ENCODE data around the gene RASSF1.
A peak's percentile ranks its signal among the peaks of the same experiment; 100 is the strongest.

RASSF1 gene

GRCh38 chr3:50295553-50296431 is 44.8 kb downstream of the RASSF1 start:
- H3K4me1 ChIP-seq (ENCODE audit: insufficient read depth, low read length) = peaks cover 39% of the 10 kb centered on the region
- no peak overlapping the region for H3K4me3 ChIP-seq (ENCODE audit: low read depth in 1 of 2, low read length in 2 of 2)
- no peaks in the 10 kb centered on the region for H3K9me3 ChIP-seq (ENCODE audit: low read length)
- H3K36me3 ChIP-seq (ENCODE audit: insufficient read depth, low read length) = no peaks in the 10 kb centered on the region
- H3K9ac ChIP-seq (ENCODE audit: low read length) = no peak overlapping the region
- no peaks in the 10 kb centered on the region for H3K27me3 ChIP-seq (ENCODE audit: control insufficient read depth in 1 of 2, insufficient read depth in 2 of 2, low read length in 2 of 2)
- no peak overlapping the region for H3K27ac ChIP-seq (ENCODE audit: low read depth, low read length)

GRCh38 chr3:50294492-50295403 is 45.9 kb downstream of the RASSF1 start:
- Histone ChIP-seq H3K4me3 (ENCODE audit: low read depth in 1 of 2, low read length in 2 of 2) (no peak overlapping the region), H3K27me3 (ENCODE audit: control insufficient read depth in 1 of 2, insufficient read depth in 2 of 2, low read length in 2 of 2) (no peaks in the 10 kb centered on the region), H3K4me1 (ENCODE audit: insufficient read depth, low read length) (peaks cover 36% of the 10 kb centered on the region), H3K9ac (ENCODE audit: low read length) (no peak overlapping the region), H3K27ac (ENCODE audit: low read depth, low read length) (no peak overlapping the region), H3K36me3 (ENCODE audit: insufficient read depth, low read length) (peaks cover 8% of the 10 kb centered on the region), H3K9me3 (ENCODE audit: low read length) (no peaks in the 10 kb centered on the region)

GRCh38 chr3:50294089-50294488 is 46.5 kb downstream of the RASSF1 start:
- Histone ChIP-seq H3K4me3 (ENCODE audit: low read depth in 1 of 2, low read length in 2 of 2) (no peak overlapping the region), H3K36me3 (ENCODE audit: insufficient read depth, low read length) (peaks cover 15% of the 10 kb centered on the region), H3K4me1 (ENCODE audit: insufficient read depth, low read length) (peaks cover 35% of the 10 kb centered on the region), H3K9ac (ENCODE audit: low read length) (no peak overlapping the region), H3K27me3 (ENCODE audit: control insufficient read depth in 1 of 2, insufficient read depth in 2 of 2, low read length in 2 of 2) (no peaks in the 10 kb centered on the region), H3K9me3 (ENCODE audit: low read length) (no peaks in the 10 kb centered on the region), H3K27ac (ENCODE audit: low read depth, low read length) (no peak overlapping the region)

- peaks cover 23% of the 10 kb centered on the region for H3K36me3 ChIP-seq (ENCODE audit: insufficient read depth, low read length)
- H3K9me3 ChIP-seq (ENCODE audit: low read length) = no peaks in the 10 kb centered on the region
- peak overlapping the region; percentile 64 for H3K27ac ChIP-seq (ENCODE audit: low read depth, low read length)
- no peaks in the 10 kb centered on the region for H3K27me3 ChIP-seq (ENCODE audit: control insufficient read depth in 1 of 2, insufficient read depth in 2 of 2, low read length in 2 of 2)
- H3K9ac ChIP-seq (ENCODE audit: low read length) = peak overlapping the region; percentile 76
- H3K4me1 ChIP-seq (ENCODE audit: insufficient read depth, low read length) = peaks cover 29% of the 10 kb centered on the region
- H3K4me3 ChIP-seq (ENCODE audit: low read depth in 1 of 2, low read length in 2 of 2) = peak overlapping the region in 1 of 2 donors; percentile 49
These were observed 47.4 kb downstream of the RASSF1 start for GRCh38 chr3:50293079-50293801.

- Histone ChIP-seq H3K9me3 (ENCODE audit: low read length) (no peaks in the 10 kb centered on the region), H3K4me1 (ENCODE audit: insufficient read depth, low read length) (peaks cover 25% of the 10 kb centered on the region), H3K9ac (ENCODE audit: low read length) (peak within 1 kb of the TSS; percentile 82), H3K36me3 (ENCODE audit: insufficient read depth, low read length) (peaks cover 32% of the 10 kb centered on the region), H3K27ac (ENCODE audit: low read depth, low read length) (peak within 1 kb of the TSS; percentile 65), H3K4me3 (ENCODE audit: low read depth in 1 of 2, low read length in 2 of 2) (peak within 1 kb of the TSS; percentile 84 to 87), H3K27me3 (ENCODE audit: control insufficient read depth in 1 of 2, insufficient read depth in 2 of 2, low read length in 2 of 2) (no peaks in the 10 kb centered on the region)
These were observed 48.2 kb downstream of the RASSF1 start, which contains the start of gene IFRD2 for GRCh38 chr3:50292159-50293078. TSS of gene IFRD2 (minus strand) at chr3:50292429. CDS start at chr3:50292274, 155 bp downstream.

GRCh38 chr3:50290161-50290641 is 50.4 kb downstream of the RASSF1 start:
- Histone ChIP-seq H3K4me1 (ENCODE audit: insufficient read depth, low read length) (peaks cover 25% of the 10 kb centered on the region), H3K36me3 (ENCODE audit: insufficient read depth, low read length) (peaks cover 33% of the 10 kb centered on the region), H3K27me3 (ENCODE audit: control insufficient read depth in 1 of 2, insufficient read depth in 2 of 2, low read length in 2 of 2) (no peaks in the 10 kb centered on the region), H3K27ac (ENCODE audit: low read depth, low read length) (no peak overlapping the region), H3K9ac (ENCODE audit: low read length) (no peak overlapping the region), H3K4me3 (ENCODE audit: low read depth in 1 of 2, low read length in 2 of 2) (no peak overlapping the region), H3K9me3 (ENCODE audit: low read length) (no peaks in the 10 kb centered on the region)

GRCh38 chr3:50289130-50289529 is 51.5 kb downstream of the RASSF1 start:
- peaks cover 25% of the 10 kb centered on the region for H3K4me1 ChIP-seq (ENCODE audit: insufficient read depth, low read length)
- H3K4me3 ChIP-seq (ENCODE audit: low read depth in 1 of 2, low read length in 2 of 2) = no peak overlapping the region
- no peak overlapping the region for H3K9ac ChIP-seq (ENCODE audit: low read length)
- H3K36me3 ChIP-seq (ENCODE audit: insufficient read depth, low read length) = peaks cover 33% of the 10 kb centered on the region
- no peaks in the 10 kb centered on the region for H3K27me3 ChIP-seq (ENCODE audit: control insufficient read depth in 1 of 2, insufficient read depth in 2 of 2, low read length in 2 of 2)
- H3K9me3 ChIP-seq (ENCODE audit: low read length) = no peaks in the 10 kb centered on the region
- no peak overlapping the region for H3K27ac ChIP-seq (ENCODE audit: low read depth, low read length)

- Histone ChIP-seq H3K36me3 (ENCODE audit: insufficient read depth, low read length) (peaks cover 33% of the 10 kb centered on the region), H3K4me3 (ENCODE audit: low read depth in 1 of 2, low read length in 2 of 2) (no peak overlapping the region), H3K4me1 (ENCODE audit: insufficient read depth, low read length) (peaks cover 24% of the 10 kb centered on the region), H3K9ac (ENCODE audit: low read length) (no peak overlapping the region), H3K27ac (ENCODE audit: low read depth, low read length) (no peak overlapping the region), H3K9me3 (ENCODE audit: low read length) (no peaks in the 10 kb centered on the region), H3K27me3 (ENCODE audit: control insufficient read depth in 1 of 2, insufficient read depth in 2 of 2, low read length in 2 of 2) (no peaks in the 10 kb centered on the region)
These were observed 52.1 kb downstream of the RASSF1 start for GRCh38 chr3:50288387-50289007.

GRCh38 chr3:50287262-50287661 is 53.4 kb downstream of the RASSF1 start:
- Histone ChIP-seq H3K4me3 (ENCODE audit: low read depth in 1 of 2, low read length in 2 of 2) (no peak overlapping the region), H3K27ac (ENCODE audit: low read depth, low read length) (no peak overlapping the region), H3K9ac (ENCODE audit: low read length) (no peak overlapping the region), H3K27me3 (ENCODE audit: control insufficient read depth in 1 of 2, insufficient read depth in 2 of 2, low read length in 2 of 2) (no peaks in the 10 kb centered on the region), H3K36me3 (ENCODE audit: insufficient read depth, low read length) (peaks cover 33% of the 10 kb centered on the region), H3K4me1 (ENCODE audit: insufficient read depth, low read length) (peaks cover 14% of the 10 kb centered on the region), H3K9me3 (ENCODE audit: low read length) (no peaks in the 10 kb centered on the region)
